ENCODE data around the gene SLC9A9.
A peak's percentile ranks its signal among the peaks of the same experiment; 100 is the strongest.

SLC9A9 gene

GRCh38 chr3:143447491-143447890 is 400.8 kb downstream of the SLC9A9 start:
- DNase-seq (ENCODE audit: low read depth in 1 of 2, low spot score in 1 of 2), result no peak
- Histone ChIP-seq H3K4me3 (replicated peaks; ENCODE audit: insufficient read depth, low read length) (no peak overlapping the region), H3K27me3 (ENCODE audit: insufficient read depth, poor library complexity, severe bottlenecking) (no peaks in the 10 kb centered on the region), H3K27ac (replicated peaks) (no peak overlapping the region)
- TF ChIP-seq SPI1 (IDR thresholded peaks at IDR 0.05; ENCODE audit: borderline replicate concordance, low read depth), result no peak
- TF ChIP-seq REST (IDR thresholded peaks at IDR 0.05; ENCODE audit: insufficient replicate concordance, low read depth), result no peak
- no peak for TF ChIP-seq GABPA (IDR thresholded peaks at IDR 0.05; ENCODE audit: low read depth)
- TF ChIP-seq CTCF (IDR thresholded peaks at IDR 0.05; ENCODE audit: insufficient read depth, low read length), result no peak
- TF ChIP-seq POLR2AphosphoS5 (IDR thresholded peaks at IDR 0.05; ENCODE audit: low read depth), result no peak

GRCh38 chr3:143445118-143445517 is 403.1 kb downstream of the SLC9A9 start:
- Histone ChIP-seq H3K27me3 (ENCODE audit: insufficient read depth, poor library complexity, severe bottlenecking) (no peaks in the 10 kb centered on the region), H3K27ac (replicated peaks) (no peak overlapping the region), H3K4me3 (replicated peaks; ENCODE audit: insufficient read depth, low read length) (no peak overlapping the region)
- no peak for TF ChIP-seq CTCF (IDR thresholded peaks at IDR 0.05; ENCODE audit: insufficient read depth, low read length)
- TF ChIP-seq GABPA (IDR thresholded peaks at IDR 0.05; ENCODE audit: low read depth), result no peak
- no peak for TF ChIP-seq POLR2AphosphoS5 (IDR thresholded peaks at IDR 0.05; ENCODE audit: low read depth)
- TF ChIP-seq REST (IDR thresholded peaks at IDR 0.05; ENCODE audit: insufficient replicate concordance, low read depth), result no peak
- TF ChIP-seq SPI1 (IDR thresholded peaks at IDR 0.05; ENCODE audit: borderline replicate concordance, low read depth), result no peak
- DNase-seq (ENCODE audit: low read depth in 1 of 2, low spot score in 1 of 2), result no peak

DNA sequence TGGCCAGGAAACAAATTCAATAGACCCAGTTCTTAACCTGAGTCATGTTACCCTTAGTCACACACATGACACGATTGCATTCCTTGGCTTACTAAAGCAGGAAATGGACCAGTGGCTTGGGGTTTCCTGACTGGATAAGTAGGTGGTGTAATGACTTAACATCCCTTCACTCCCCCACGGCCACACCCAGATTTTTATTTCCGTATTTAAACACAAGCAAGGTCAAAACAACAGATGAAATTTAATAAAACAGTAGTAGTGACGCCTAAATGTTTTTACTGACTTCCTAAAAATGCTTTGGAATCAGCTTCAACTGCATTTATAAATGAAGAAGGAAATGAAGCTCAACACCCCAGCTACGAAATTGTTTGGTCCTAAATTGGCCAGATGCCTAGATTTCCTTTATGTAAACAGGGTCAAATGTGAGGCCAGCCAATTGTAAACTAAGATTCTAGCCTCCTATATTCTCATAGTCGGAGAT is 404.4 kb downstream of the SLC9A9 start:
- peak; percentile 11 to 79 for DNase-seq (ENCODE audit: low read depth in 1 of 2, low spot score in 1 of 2)
- peak overlapping the region; percentile 20; the same call in 1 of the 2 replicates for H3K27ac ChIP-seq (replicated peaks)
- TF ChIP-seq GABPA (IDR thresholded peaks at IDR 0.05; ENCODE audit: low read depth) (no peak), POLR2AphosphoS5 (IDR thresholded peaks at IDR 0.05; ENCODE audit: low read depth) (peak; percentile 50; the same call in 1 of the 2 replicates), SPI1 (IDR thresholded peaks at IDR 0.05; ENCODE audit: borderline replicate concordance, low read depth) (no peak)

GRCh38 chr3:143442814-143443447 is 405.3 kb downstream of the SLC9A9 start:
- Histone ChIP-seq H3K27ac (replicated peaks) (peak overlapping the region; percentile 27), H3K4me3 (replicated peaks; ENCODE audit: insufficient read depth, low read length) (no peak overlapping the region), H3K27me3 (ENCODE audit: insufficient read depth, poor library complexity, severe bottlenecking) (no peaks in the 10 kb centered on the region)
- TF ChIP-seq GABPA (IDR thresholded peaks at IDR 0.05; ENCODE audit: low read depth), result no peak
- TF ChIP-seq CTCF (IDR thresholded peaks at IDR 0.05; ENCODE audit: insufficient read depth, low read length), result no peak
- no peak for TF ChIP-seq SPI1 (IDR thresholded peaks at IDR 0.05; ENCODE audit: borderline replicate concordance, low read depth)
- no peak for TF ChIP-seq POLR2AphosphoS5 (IDR thresholded peaks at IDR 0.05; ENCODE audit: low read depth)
- TF ChIP-seq REST (IDR thresholded peaks at IDR 0.05; ENCODE audit: insufficient replicate concordance, low read depth), result no peak
- no peak for DNase-seq (ENCODE audit: low read depth in 1 of 2, low spot score in 1 of 2)

More for the DNA sequence above, 404.4 kb downstream of the SLC9A9 start:
- H3K27me3 ChIP-seq (ENCODE audit: insufficient read depth, poor library complexity, severe bottlenecking), result no peaks in the 10 kb centered on the region
- H3K4me3 ChIP-seq (replicated peaks; ENCODE audit: insufficient read depth, low read length), result no peak overlapping the region

Measured in HL-60 (cell line).